ENCODE results near the gene EAPP.
"Not testable (repeated sequence)": the region's sequence is repeated elsewhere in the genome, so short reads cannot be mapped to it uniquely, and the experiment has no call there.

EAPP gene

GRCh38 chr14:34478261-34478660, 61.2 kb downstream of the EAPP start:
- no peak for DNase-seq

- not testable (repeated sequence) for DNase-seq
These were observed 63.5 kb downstream of the EAPP start for GRCh38 chr14:34476036-34476435.

GRCh38 chr14:34475163-34475562, 64.3 kb downstream of the EAPP start:
- DNase-seq: no peak

GRCh38 chr14:34474187-34474679, 65.3 kb downstream of the EAPP start:
- no peak for DNase-seq

GRCh38 chr14:34472706-34473279, 66.7 kb downstream of the EAPP start:
- DNase-seq: no peak

- DNase-seq: no peak
These were observed 69.2 kb downstream of the EAPP start for GRCh38 chr14:34470319-34470718.

- DNase-seq: no peak
These were observed 72.8 kb downstream of the EAPP start for GRCh38 chr14:34466691-34467090.

Measured in activated T-cell treated with anti-CD3 and anti-CD28 coated beads for 4 hours (primary cell).